Measurements from ENCODE around the gene PREPL.

The PREPL gene

GRCh38 chr2:44328750-44329149 is 32.5 kb downstream of the PREPL start:
- H3K4me3 ChIP-seq (ENCODE audit: low read length) = no peak overlapping the region
- DNase-seq (ENCODE audit: low read depth) = no peak
- TF ChIP-seq, protein P1, sequence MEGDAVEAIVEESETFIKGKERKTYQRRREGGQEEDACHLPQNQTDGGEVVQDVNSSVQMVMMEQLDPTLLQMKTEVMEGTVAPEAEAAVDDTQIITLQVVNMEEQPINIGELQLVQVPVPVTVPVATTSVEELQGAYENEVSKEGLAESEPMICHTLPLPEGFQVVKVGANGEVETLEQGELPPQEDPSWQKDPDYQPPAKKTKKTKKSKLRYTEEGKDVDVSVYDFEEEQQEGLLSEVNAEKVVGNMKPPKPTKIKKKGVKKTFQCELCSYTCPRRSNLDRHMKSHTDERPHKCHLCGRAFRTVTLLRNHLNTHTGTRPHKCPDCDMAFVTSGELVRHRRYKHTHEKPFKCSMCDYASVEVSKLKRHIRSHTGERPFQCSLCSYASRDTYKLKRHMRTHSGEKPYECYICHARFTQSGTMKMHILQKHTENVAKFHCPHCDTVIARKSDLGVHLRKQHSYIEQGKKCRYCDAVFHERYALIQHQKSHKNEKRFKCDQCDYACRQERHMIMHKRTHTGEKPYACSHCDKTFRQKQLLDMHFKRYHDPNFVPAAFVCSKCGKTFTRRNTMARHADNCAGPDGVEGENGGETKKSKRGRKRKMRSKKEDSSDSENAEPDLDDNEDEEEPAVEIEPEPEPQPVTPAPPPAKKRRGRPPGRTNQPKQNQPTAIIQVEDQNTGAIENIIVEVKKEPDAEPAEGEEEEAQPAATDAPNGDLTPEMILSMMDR (IDR thresholded peaks at IDR 0.05; ENCODE audit: insufficient read depth, low read depth, low read length, missing control alignments) = no peak

DNA sequence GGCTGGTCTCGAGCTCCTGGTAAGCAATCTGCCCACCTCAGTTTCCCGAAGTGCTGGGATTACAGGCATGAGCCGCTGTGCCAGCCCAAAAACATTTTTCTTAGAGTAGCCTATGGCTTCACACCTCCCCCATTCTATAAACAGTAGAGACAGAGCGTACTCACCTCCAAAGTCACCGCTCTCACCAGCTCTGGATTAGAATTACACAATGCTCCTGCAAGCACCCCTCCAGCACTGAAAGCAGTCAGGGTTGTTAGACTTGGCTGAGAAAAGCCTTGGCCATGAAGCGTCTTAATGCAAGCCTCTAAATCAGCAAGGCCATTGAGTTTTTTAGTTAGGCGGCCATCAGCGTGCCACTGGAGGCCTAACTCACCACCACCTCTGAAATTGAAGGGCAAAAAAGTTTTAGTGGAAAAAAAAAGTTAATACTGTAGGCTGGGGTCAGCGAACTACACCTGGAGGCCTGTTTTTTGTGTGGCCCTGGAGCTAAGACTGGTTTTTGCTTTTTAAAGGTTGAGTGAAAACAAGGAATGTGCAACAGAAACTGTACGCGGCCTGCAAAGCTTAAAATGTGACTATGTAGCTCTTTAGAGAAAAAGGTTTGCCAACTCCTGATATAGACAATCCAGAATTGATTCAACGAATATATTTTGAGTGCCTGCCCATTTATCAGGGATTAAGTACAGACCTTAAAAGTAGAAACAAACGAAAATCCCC is 34.6 kb downstream of the PREPL start:
- no peak for DNase-seq (ENCODE audit: low read depth)
- TF ChIP-seq, protein P1 (IDR thresholded peaks at IDR 0.05; ENCODE audit: insufficient read depth, low read depth, low read length, missing control alignments) = no peak
- no peak overlapping the region for H3K4me3 ChIP-seq (ENCODE audit: low read length)

DNA sequence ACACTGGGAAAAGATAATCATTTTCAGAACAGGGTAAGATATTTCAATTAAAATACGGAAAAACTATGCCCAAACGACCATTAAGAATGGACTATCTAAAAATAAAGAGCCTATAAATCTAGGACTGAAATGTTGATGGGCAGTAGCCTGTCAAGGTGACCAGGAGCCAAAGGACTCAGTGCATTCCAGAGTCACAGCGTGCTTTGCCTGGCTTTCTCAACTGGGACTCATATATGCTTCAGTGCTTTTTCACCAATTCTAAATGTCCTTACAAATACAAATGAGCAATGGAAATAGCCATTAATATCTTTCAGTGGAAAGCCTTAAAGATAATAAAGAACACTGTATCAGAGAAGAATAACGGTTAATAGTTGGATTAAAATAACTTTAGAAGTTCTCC is 35.4 kb downstream of the PREPL start:
- H3K4me3 ChIP-seq (ENCODE audit: low read length) = no peak overlapping the region
- DNase-seq (ENCODE audit: low read depth) = no peak
- TF ChIP-seq, protein P1 (IDR thresholded peaks at IDR 0.05; ENCODE audit: insufficient read depth, low read depth, low read length, missing control alignments) = no peak

DNA sequence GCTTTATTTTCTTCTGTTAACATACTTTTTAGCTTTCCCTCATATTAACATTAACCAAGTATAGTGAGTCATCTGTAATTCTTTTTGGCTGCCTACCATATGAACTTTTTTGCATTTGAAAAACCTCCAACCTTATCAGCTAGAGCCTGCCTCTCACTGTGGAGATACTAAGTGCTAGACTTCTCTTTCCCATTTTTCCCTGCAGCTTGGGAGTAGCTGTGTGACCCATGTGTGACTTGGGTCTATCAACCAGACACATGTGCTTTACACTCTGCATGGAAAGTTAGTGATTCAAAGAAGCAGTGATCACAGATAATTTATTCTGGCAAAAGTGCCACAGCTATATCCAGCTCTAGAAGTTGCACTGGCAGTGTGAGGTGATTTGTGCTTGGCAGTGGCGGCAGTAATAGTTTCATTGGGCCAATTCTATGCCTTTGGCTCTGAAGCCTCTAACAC is 36.3 kb downstream of the PREPL start:
- no peak overlapping the region for H3K4me3 ChIP-seq (ENCODE audit: low read length)
- no peak for DNase-seq (ENCODE audit: low read depth)
- TF ChIP-seq, protein P1 (IDR thresholded peaks at IDR 0.05; ENCODE audit: insufficient read depth, low read depth, low read length, missing control alignments) = no peak

DNA sequence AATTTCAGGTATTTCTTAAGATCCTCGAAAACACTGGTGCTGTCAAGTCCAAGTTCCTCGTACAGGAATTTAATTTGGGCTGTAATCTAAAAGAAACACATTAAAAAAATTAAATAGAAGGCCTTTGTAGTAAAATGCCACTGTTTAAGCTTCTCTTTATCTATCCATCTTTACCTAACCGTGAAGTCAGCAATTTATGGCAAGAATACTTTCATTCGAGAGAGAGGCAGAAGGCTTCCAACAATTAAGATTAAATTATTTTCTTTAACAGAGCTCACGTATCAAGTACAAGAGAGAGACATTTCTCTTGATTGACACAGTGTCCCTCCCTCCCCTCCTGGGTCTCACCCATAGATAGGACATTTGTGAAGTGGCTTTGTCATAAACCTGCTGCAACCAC is 39.9 kb downstream of the PREPL start:
- no peak overlapping the region for H3K4me3 ChIP-seq (ENCODE audit: low read length)
- TF ChIP-seq, protein P1 (IDR thresholded peaks at IDR 0.05; ENCODE audit: insufficient read depth, low read depth, low read length, missing control alignments) = no peak
- no peak for DNase-seq (ENCODE audit: low read depth)

GRCh38 chr2:44320832-44321231 is 40.5 kb downstream of the PREPL start:
- no peak for DNase-seq (ENCODE audit: low read depth)
- TF ChIP-seq, protein P1 (IDR thresholded peaks at IDR 0.05; ENCODE audit: insufficient read depth, low read depth, low read length, missing control alignments) = no peak
- no peak overlapping the region for H3K4me3 ChIP-seq (ENCODE audit: low read length)

GRCh38 chr2:44315945-44316344 is 45.3 kb downstream of the PREPL start:
- TF ChIP-seq, protein P1 (IDR thresholded peaks at IDR 0.05; ENCODE audit: insufficient read depth, low read depth, low read length, missing control alignments) = no peak
- no peak overlapping the region for H3K4me3 ChIP-seq (ENCODE audit: low read length)
- no peak for DNase-seq (ENCODE audit: low read depth)
